ENCODE data around the gene PIPOX.
A peak's percentile ranks its signal among the peaks of the same experiment; 100 is the strongest.

The PIPOX gene

GRCh38 chr17:29048440-29049368, 5.8 kb downstream of the PIPOX start:
- H3K27me3 ChIP-seq (ENCODE audit: control insufficient read depth in 3 of 3, insufficient read depth in 3 of 3, low read depth in 1 of 3, low read length in 3 of 3) = no peaks in the 10 kb centered on the region
- peak overlapping the region; percentile 53 for H3K18ac ChIP-seq (ENCODE audit: low read length)
- no peak overlapping the region for H3K27ac ChIP-seq (replicated peaks; ENCODE audit: low read length)
- H2AFZ ChIP-seq (ENCODE audit: low read length) = peak overlapping the region; percentile 67
- H3K4ac ChIP-seq (ENCODE audit: low read length) = no peak overlapping the region
- no peak overlapping the region for H2BK120ac ChIP-seq (ENCODE audit: low read depth, low read length)
- no peaks in the 10 kb centered on the region for H3K36me3 ChIP-seq (replicated peaks in 1 of 2; ENCODE audit: control insufficient read depth in 2 of 2, insufficient read depth in 2 of 2, low read length in 2 of 2)
- H3K4me3 ChIP-seq (ENCODE audit: low read length in 2 of 2) = peak overlapping the region in 1 of 2 donors; percentile 17
- no peaks in the 10 kb centered on the region for H3K79me1 ChIP-seq (ENCODE audit: low read depth, low read length)
- no peak overlapping the region for H3K4me2 ChIP-seq (ENCODE audit: insufficient read depth, low read length, poor library complexity, severe bottlenecking)
- H3K23ac ChIP-seq (ENCODE audit: low read depth, low read length, poor library complexity) = no peak overlapping the region
- no peak overlapping the region for H2BK5ac ChIP-seq (ENCODE audit: low read length)
- no CpG with 5 or more reads among the region's 10 CpGs for WGBS, 2 donors (ENCODE audit: extremely low coverage in 2 of 2, insufficient read length in 2 of 2, insufficient replicate concordance in 1 of 2)
- peak overlapping the region; percentile 34 for H2BK15ac ChIP-seq (ENCODE audit: low read length)
- no peak overlapping the region for H2BK12ac ChIP-seq (ENCODE audit: low read length)
- no peak for DNase-seq (ENCODE audit: low spot score)
- H3K4me1 ChIP-seq (ENCODE audit: control insufficient read depth in 2 of 2, insufficient read depth in 1 of 2, low read depth in 1 of 2, low read length in 2 of 2) = peaks cover 14 to 59% of the 10 kb centered on the region in 2 donors
- H3K9me3 ChIP-seq (replicated peaks in 1 of 2; ENCODE audit: control insufficient read depth in 2 of 2, insufficient read depth in 1 of 2, low read depth in 1 of 2, low read length in 2 of 2) = no peaks in the 10 kb centered on the region
- no peak overlapping the region for H4K91ac ChIP-seq (ENCODE audit: low read depth, low read length, poor library complexity)
- H4K8ac ChIP-seq (ENCODE audit: low read depth, low read length) = no peak overlapping the region
- no peak overlapping the region for H2AK5ac ChIP-seq (ENCODE audit: low read depth, low read length)
- no peak overlapping the region for H3K9ac ChIP-seq (ENCODE audit: low read depth, low read length, poor library complexity)
- no peak overlapping the region for H3K14ac ChIP-seq (ENCODE audit: low read length)

- Histone ChIP-seq H3K4me2 (ENCODE audit: insufficient read depth, low read length, poor library complexity, severe bottlenecking) (no peak overlapping the region), H3K27me3 (ENCODE audit: control insufficient read depth in 3 of 3, insufficient read depth in 3 of 3, low read depth in 1 of 3, low read length in 3 of 3) (no peaks in the 10 kb centered on the region), H2BK15ac (ENCODE audit: low read length) (no peak overlapping the region), H3K9ac (ENCODE audit: low read depth, low read length, poor library complexity) (no peak overlapping the region), H3K36me3 (replicated peaks in 1 of 2; ENCODE audit: control insufficient read depth in 2 of 2, insufficient read depth in 2 of 2, low read length in 2 of 2) (no peaks in the 10 kb centered on the region), H3K4ac (ENCODE audit: low read length) (no peak overlapping the region), H3K27ac (replicated peaks; ENCODE audit: low read length) (no peak overlapping the region), H4K8ac (ENCODE audit: low read depth, low read length) (no peak overlapping the region), H3K79me1 (ENCODE audit: low read depth, low read length) (no peaks in the 10 kb centered on the region), H3K23ac (ENCODE audit: low read depth, low read length, poor library complexity) (no peak overlapping the region), H3K4me1 (ENCODE audit: control insufficient read depth in 2 of 2, insufficient read depth in 1 of 2, low read depth in 1 of 2, low read length in 2 of 2) (peaks cover 17 to 56% of the 10 kb centered on the region in 2 donors), H3K9me3 (replicated peaks in 1 of 2; ENCODE audit: control insufficient read depth in 2 of 2, insufficient read depth in 1 of 2, low read depth in 1 of 2, low read length in 2 of 2) (no peaks in the 10 kb centered on the region), H2AFZ (ENCODE audit: low read length) (peak overlapping the region; percentile 67), H2AK5ac (ENCODE audit: low read depth, low read length) (no peak overlapping the region), H2BK12ac (ENCODE audit: low read length) (no peak overlapping the region), H3K14ac (ENCODE audit: low read length) (no peak overlapping the region), H4K91ac (ENCODE audit: low read depth, low read length, poor library complexity) (no peak overlapping the region), H3K18ac (ENCODE audit: low read length) (no peak overlapping the region), H2BK120ac (ENCODE audit: low read depth, low read length) (no peak overlapping the region), H2BK5ac (ENCODE audit: low read length) (no peak overlapping the region), H3K4me3 (ENCODE audit: low read length in 2 of 2) (no peak overlapping the region)
- no peak for DNase-seq (ENCODE audit: low spot score)
- WGBS, 2 donors (ENCODE audit: extremely low coverage in 2 of 2, insufficient read length in 2 of 2, insufficient replicate concordance in 1 of 2) = no CpG with 5 or more reads among the region's 11 CpGs
Observed at GRCh38 chr17:29049541-29050145, 6.7 kb downstream of the PIPOX start.

GRCh38 chr17:29050176-29050575, 7.2 kb downstream of the PIPOX start:
- Histone ChIP-seq H3K9me3 (replicated peaks in 1 of 2; ENCODE audit: control insufficient read depth in 2 of 2, insufficient read depth in 1 of 2, low read depth in 1 of 2, low read length in 2 of 2) (no peaks in the 10 kb centered on the region), H3K4me3 (ENCODE audit: low read length in 2 of 2) (no peak overlapping the region), H2BK15ac (ENCODE audit: low read length) (no peak overlapping the region), H2BK120ac (ENCODE audit: low read depth, low read length) (no peak overlapping the region), H2BK5ac (ENCODE audit: low read length) (no peak overlapping the region), H3K4me2 (ENCODE audit: insufficient read depth, low read length, poor library complexity, severe bottlenecking) (no peak overlapping the region), H2BK12ac (ENCODE audit: low read length) (no peak overlapping the region), H3K79me1 (ENCODE audit: low read depth, low read length) (no peaks in the 10 kb centered on the region), H3K27ac (replicated peaks; ENCODE audit: low read length) (no peak overlapping the region), H3K27me3 (ENCODE audit: control insufficient read depth in 3 of 3, insufficient read depth in 3 of 3, low read depth in 1 of 3, low read length in 3 of 3) (no peaks in the 10 kb centered on the region), H3K18ac (ENCODE audit: low read length) (no peak overlapping the region), H2AK5ac (ENCODE audit: low read depth, low read length) (no peak overlapping the region), H3K9ac (ENCODE audit: low read depth, low read length, poor library complexity) (no peak overlapping the region), H4K8ac (ENCODE audit: low read depth, low read length) (no peak overlapping the region), H3K14ac (ENCODE audit: low read length) (no peak overlapping the region), H3K23ac (ENCODE audit: low read depth, low read length, poor library complexity) (no peak overlapping the region), H3K36me3 (replicated peaks in 1 of 2; ENCODE audit: control insufficient read depth in 2 of 2, insufficient read depth in 2 of 2, low read length in 2 of 2) (no peaks in the 10 kb centered on the region), H3K4me1 (ENCODE audit: control insufficient read depth in 2 of 2, insufficient read depth in 1 of 2, low read depth in 1 of 2, low read length in 2 of 2) (peaks cover 22 to 59% of the 10 kb centered on the region in 2 donors), H4K91ac (ENCODE audit: low read depth, low read length, poor library complexity) (no peak overlapping the region), H3K4ac (ENCODE audit: low read length) (no peak overlapping the region), H2AFZ (ENCODE audit: low read length) (no peak overlapping the region)
- no peak for DNase-seq (ENCODE audit: low spot score)
- WGBS, 2 donors (ENCODE audit: extremely low coverage in 2 of 2, insufficient read length in 2 of 2, insufficient replicate concordance in 1 of 2) = no CpG with 5 or more reads among the region's 5 CpGs

GRCh38 chr17:29051194-29051593, 8.3 kb downstream of the PIPOX start:
- Histone ChIP-seq H3K4me2 (ENCODE audit: insufficient read depth, low read length, poor library complexity, severe bottlenecking) (no peak overlapping the region), H3K9me3 (replicated peaks in 1 of 2; ENCODE audit: control insufficient read depth in 2 of 2, insufficient read depth in 1 of 2, low read depth in 1 of 2, low read length in 2 of 2) (no peaks in the 10 kb centered on the region), H2AK5ac (ENCODE audit: low read depth, low read length) (no peak overlapping the region), H3K4me1 (ENCODE audit: control insufficient read depth in 2 of 2, insufficient read depth in 1 of 2, low read depth in 1 of 2, low read length in 2 of 2) (peaks cover 23 to 55% of the 10 kb centered on the region in 2 donors), H3K4me3 (ENCODE audit: low read length in 2 of 2) (no peak overlapping the region), H3K79me1 (ENCODE audit: low read depth, low read length) (no peaks in the 10 kb centered on the region), H2BK120ac (ENCODE audit: low read depth, low read length) (no peak overlapping the region), H3K27ac (replicated peaks; ENCODE audit: low read length) (no peak overlapping the region), H3K36me3 (replicated peaks in 1 of 2; ENCODE audit: control insufficient read depth in 2 of 2, insufficient read depth in 2 of 2, low read length in 2 of 2) (no peaks in the 10 kb centered on the region), H3K9ac (ENCODE audit: low read depth, low read length, poor library complexity) (no peak overlapping the region), H3K23ac (ENCODE audit: low read depth, low read length, poor library complexity) (no peak overlapping the region), H3K4ac (ENCODE audit: low read length) (no peak overlapping the region), H3K18ac (ENCODE audit: low read length) (no peak overlapping the region), H3K14ac (ENCODE audit: low read length) (no peak overlapping the region), H2AFZ (ENCODE audit: low read length) (no peak overlapping the region), H2BK15ac (ENCODE audit: low read length) (no peak overlapping the region), H2BK5ac (ENCODE audit: low read length) (no peak overlapping the region), H4K8ac (ENCODE audit: low read depth, low read length) (no peak overlapping the region), H2BK12ac (ENCODE audit: low read length) (no peak overlapping the region), H4K91ac (ENCODE audit: low read depth, low read length, poor library complexity) (no peak overlapping the region), H3K27me3 (ENCODE audit: control insufficient read depth in 3 of 3, insufficient read depth in 3 of 3, low read depth in 1 of 3, low read length in 3 of 3) (no peaks in the 10 kb centered on the region)
- DNase-seq (ENCODE audit: low spot score) = no peak
- no CpG with 5 or more reads among the region's 12 CpGs for WGBS, 2 donors (ENCODE audit: extremely low coverage in 2 of 2, insufficient read length in 2 of 2, insufficient replicate concordance in 1 of 2)

Measured in neuronal stem cell (in vitro differentiated cells).